ENCODE data around the gene ITGA6.

ITGA6 gene

GRCh38 chr2:172427990-172428831 is 825 bp downstream of the ITGA6 start (continued):
- TF ChIP-seq PRDM2 (tag by site-specific recombination; IDR thresholded peaks at IDR 0.05; ENCODE audit: borderline replicate concordance) (no peak), EGR2 (tag by site-specific recombination; IDR thresholded peaks at IDR 0.05; ENCODE audit: low read depth) (peak; percentile 57), ZNF792 (tag by site-specific recombination; IDR thresholded peaks at IDR 0.05) (no peak), ZNF677 (tag by site-specific recombination; IDR thresholded peaks at IDR 0.05) (no peak), ELK4 (IDR thresholded peaks at IDR 0.05; ENCODE audit: borderline replicate concordance, low read depth, low read length) (no peak), PRDM10 (tag by site-specific recombination; IDR thresholded peaks at IDR 0.05) (peak; percentile 80), ZNF510 (tag by site-specific recombination; IDR thresholded peaks at IDR 0.05; ENCODE audit: insufficient replicate concordance) (no peak), ZSCAN4 (tag by site-specific recombination; IDR thresholded peaks at IDR 0.05) (no peak), ZNF211 (tag by site-specific recombination; IDR thresholded peaks at IDR 0.05; ENCODE audit: low read depth) (no peak), SP2 (tag by site-specific recombination; IDR thresholded peaks at IDR 0.05) (0 out of 2 replicates have a peak, but pooled peaks have one; percentile 13), MYNN (tag by site-specific recombination; IDR thresholded peaks at IDR 0.05; ENCODE audit: borderline replicate concordance) (no peak), SP7 (tag by site-specific recombination; IDR thresholded peaks at IDR 0.05) (no peak), ZNF473 (tag by site-specific recombination; IDR thresholded peaks at IDR 0.05) (no peak), ZBTB8A (tag by site-specific recombination; IDR thresholded peaks at IDR 0.05) (no peak; the same call in 1 of the 2 replicates), PBX3 (CRISPR knock-in tag; IDR thresholded peaks at IDR 0.05) (no peak), ZNF2 (tag by site-specific recombination; IDR thresholded peaks at IDR 0.05) (no peak), REPIN1 (tag by site-specific recombination; IDR thresholded peaks at IDR 0.05; ENCODE audit: low read depth) (no peak), CTCF (tag by site-specific recombination; IDR thresholded peaks at IDR 0.05) (peak; percentile 81), ZNF660 (tag by site-specific recombination; IDR thresholded peaks at IDR 0.05) (0 out of 2 replicates have a peak, but pooled peaks have one; percentile 37), ZNF530 (tag by site-specific recombination; IDR thresholded peaks at IDR 0.05; ENCODE audit: low read depth) (no peak), ZBTB26 (tag by site-specific recombination; optimal IDR thresholded peaks at IDR 0.05) (no peak), ZNF837 (tag by site-specific recombination; IDR thresholded peaks at IDR 0.05) (no peak)

Data from HEK293 (cell line).